DMS114 treated with DMSO at 0.1 percent for 48 hours (cell line): ENCODE data around the gene MGAT5B.
"Not testable (repeated sequence)": the region's sequence is repeated elsewhere in the genome, so short reads cannot be mapped to it uniquely, and the experiment has no call there.

ENCODE experiments used
- DNase-seq: peaks from one replicate; lab custom pipeline; 2025; ENCODE audit not compliant: unreplicated experiment; lab: John Stamatoyannopoulos, UW

Gene MGAT5B

GRCh38 chr17:76948301-76948700, 80.1 kb downstream of the MGAT5B start:
- DNase-seq: no peak

DNA sequence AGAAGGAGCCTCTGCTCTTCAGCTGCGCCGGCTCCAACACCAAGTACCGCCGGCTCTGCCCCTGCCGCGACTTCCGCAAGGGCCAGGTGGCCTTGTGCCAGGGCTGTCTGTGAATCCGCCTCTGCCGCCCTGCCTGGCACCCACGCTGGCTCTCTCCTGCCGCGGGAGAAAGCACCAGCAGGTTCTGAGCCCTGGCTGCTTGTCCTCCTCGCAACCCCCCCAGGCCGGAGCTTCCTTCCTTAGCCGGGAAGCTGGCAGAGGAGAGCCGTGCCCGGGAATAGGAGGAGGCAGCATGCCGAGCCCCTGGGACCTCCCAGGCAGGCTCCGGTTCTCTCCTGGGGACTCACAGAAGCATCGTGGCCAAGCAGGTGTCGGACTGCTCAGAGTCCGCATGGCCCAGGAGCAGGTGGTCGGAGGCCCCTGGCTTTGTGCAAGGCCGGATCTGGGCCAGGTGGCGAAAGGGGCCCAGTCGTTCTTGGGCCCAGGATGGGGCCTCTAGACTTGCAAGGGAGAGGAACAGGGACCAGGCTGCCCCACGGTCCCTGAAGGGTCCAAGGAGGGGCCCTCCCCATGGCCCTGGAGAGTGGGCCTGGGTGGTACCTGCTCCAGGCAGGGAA, 80.6 kb downstream of the MGAT5B start:
- DNase-seq: no peak

DNA sequence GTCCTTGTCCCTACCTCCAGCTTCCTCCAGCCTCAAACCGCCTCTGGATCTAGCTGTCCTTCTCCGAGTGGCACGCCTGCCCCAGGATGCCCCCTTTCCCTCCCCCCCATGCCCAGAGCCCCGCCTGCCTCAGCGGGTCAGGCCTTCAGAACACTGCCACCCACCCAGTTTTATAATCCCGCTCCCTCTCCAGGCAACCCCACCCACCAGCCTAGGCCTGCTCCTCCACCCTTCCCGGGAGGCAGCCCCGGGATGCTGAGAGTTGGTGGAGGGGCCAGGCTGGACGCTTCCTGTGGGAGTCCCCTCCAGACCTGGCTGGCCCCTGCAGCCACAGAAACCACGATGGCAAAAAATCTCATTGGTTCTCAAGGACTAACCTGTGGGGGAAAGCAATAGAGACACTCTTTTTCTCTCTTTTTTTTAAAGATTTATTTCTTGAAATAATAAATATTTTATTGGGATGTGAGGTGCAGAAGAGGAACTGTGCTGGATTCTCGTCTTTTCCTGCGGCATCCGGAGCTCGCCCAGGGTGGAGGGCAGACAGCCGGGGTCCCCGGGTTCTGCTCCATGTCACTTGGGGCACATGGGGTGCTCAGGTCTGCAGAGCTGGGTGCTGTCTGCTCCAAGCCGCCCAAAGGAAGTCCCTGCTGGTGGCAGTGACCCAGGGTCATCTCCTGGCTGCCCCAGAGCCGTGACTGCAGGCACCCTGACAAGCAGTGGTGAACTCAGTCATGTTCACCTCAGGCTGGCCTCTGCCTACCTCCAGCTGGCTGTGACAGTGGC, 81.9 kb downstream of the MGAT5B start:
- no peak for DNase-seq

- no peak for DNase-seq
These were observed 83.2 kb downstream of the MGAT5B start for GRCh38 chr17:76951375-76951905.

GRCh38 chr17:76952402-76952801, 84.2 kb downstream of the MGAT5B start:
- DNase-seq: no peak

- no peak for DNase-seq
These were observed 84.9 kb downstream of the MGAT5B start for GRCh38 chr17:76953066-76953465.

DNA sequence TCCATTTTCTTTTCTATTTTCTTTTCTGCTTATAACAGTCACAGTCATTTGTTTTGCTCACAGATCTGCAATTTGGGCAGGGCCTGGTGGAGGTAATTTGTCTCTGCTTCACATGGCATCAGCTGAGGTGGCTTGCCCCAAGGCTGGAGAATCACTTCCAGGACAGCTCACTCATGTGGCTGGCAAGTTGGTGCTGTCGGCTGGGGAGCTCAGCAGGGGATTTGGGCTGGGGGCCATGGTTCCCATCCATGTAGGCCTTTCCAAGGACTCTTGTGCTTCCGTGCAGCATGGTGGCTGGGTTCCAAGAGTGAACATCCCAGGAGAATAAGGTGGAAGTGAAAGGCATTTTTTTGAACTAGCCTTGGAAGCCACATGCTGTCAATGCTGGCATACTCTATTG, 85.7 kb downstream of the MGAT5B start:
- DNase-seq: no peak

GRCh38 chr17:76955191-76955590, 87.0 kb downstream of the MGAT5B start:
- no peak for DNase-seq

DNA sequence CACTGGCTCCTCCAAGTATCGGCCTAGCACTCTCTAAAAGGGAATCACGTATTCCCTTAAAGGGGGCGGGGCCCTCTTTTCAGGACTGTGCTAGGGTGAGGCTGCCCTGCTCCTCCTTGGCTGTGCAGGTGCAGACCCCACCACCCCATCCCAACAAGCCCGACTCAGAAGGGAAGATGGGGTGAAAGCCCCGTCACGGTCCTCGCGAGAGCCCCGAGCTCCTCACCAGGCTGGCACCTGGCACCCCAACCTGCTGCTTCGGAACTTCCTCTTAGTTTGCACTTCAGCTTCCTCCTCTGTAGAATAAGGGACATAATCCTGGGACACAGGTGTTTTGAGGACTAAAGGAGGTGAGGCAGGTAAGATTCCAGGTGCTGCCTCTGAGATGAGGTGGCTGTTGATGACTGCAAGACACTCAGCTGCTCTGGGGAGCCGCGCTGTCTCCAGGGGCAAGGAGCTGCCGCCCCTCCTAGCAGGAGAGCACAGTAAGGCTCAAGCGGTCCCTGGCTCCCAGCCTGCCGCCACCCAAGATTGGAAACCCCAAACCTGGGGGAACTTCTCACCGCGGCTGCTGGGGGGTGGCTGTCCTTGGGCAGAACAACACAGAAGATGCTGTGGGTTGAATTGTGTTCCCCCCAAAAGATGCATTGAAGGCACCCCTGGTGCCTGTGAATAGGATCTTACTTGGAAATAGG, 88.8 kb downstream of the MGAT5B start:
- DNase-seq: no peak

GRCh38 chr17:76957678-76958464, 89.7 kb downstream of the MGAT5B start:
- no peak for DNase-seq

GRCh38 chr17:76958974-76959373, 90.8 kb downstream of the MGAT5B start:
- DNase-seq: no peak

- no peak for DNase-seq
These were observed 93.7 kb downstream of the MGAT5B start for GRCh38 chr17:76961869-76962268.

- DNase-seq: no peak
These were observed 94.7 kb downstream of the MGAT5B start for GRCh38 chr17:76962858-76963257.

- no peak for DNase-seq
These were observed 97.8 kb downstream of the MGAT5B start for GRCh38 chr17:76966016-76966415.

GRCh38 chr17:76966486-76967181, 98.4 kb downstream of the MGAT5B start:
- DNase-seq: no peak

DNA sequence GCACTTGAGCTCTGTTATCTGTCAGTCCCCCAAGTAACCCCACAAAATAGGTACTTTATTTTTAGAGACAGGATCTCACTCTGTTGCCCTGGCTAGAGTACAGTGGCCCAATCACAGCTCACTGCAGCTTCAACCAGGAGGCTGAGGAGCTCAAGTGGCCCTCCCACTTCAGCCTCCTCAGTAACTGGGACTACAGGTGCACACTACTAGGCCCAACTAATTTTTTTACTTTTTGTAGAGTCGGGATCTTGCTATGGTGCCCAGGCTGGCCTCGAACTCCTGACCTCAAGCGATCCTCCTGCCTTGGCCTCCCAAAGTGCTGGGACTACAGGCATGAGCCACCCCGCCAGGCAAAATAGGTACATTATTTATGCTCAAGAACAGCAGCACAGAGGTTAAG, 99.6 kb downstream of the MGAT5B start:
- no peak for DNase-seq

GRCh38 chr17:76968707-76969597, 100.7 kb downstream of the MGAT5B start:
- peak; percentile 9 for DNase-seq

DNA sequence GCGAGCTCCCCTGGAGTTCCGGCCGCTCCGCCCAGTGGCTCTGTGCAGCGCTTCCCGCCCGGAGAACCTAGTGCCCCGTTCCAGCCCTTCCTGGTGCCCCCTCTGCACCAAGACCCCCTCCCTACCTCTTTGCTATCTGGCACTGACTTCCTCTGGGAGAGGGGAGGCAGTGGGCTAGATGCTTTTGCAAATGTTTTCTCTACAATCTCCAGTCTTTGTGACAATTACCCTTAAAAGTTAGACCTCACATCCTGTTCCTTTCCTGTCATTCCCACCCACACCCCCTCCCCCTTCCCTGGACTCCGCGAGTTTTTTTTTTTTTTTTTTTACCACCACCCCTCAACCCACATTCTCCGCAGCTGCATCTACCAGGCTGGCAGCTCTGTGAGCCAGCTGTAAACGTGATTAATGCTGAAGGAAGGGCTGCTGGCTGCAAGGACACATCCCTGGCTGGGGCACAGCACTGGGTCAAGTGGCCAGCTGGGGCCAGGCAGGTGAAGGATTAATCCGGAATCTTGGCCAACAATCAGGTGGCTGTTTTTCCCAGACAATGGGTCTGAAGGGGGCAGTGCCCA, 101.5 kb downstream of the MGAT5B start:
- DNase-seq: no peak

GRCh38 chr17:76970228-76970627, 102.0 kb downstream of the MGAT5B start:
- DNase-seq: not testable (repeated sequence)
